Right lobe of liver (tissue), 6 donors: Measurements from ENCODE around the gene RER1. TPM values are rescaled to one million over a fixed set of nuclear protein-coding genes. Genes with fewer than 3 reads are reported as not detected.

Experiments
- ATAC-seq, 4 donors: fragments of 200-7000 bp; cut with Tn5 transposase; one replicate each; pipeline ENCODE4 v1.9.1; 2020; ENCODE audit warnings: mild to moderate bottlenecking in 4 of 4, moderate library complexity in 4 of 4
- DNase-seq, 3 donors: peaks; one replicate each; pipeline ENCODE4 v3.0.0-alpha.2; 2020
- H3K27ac ChIP-seq, 3 donors: fragments of 200-600 bp; one replicate each; pipeline ENCODE4 v1.8.0; 2022
- H3K27me3 ChIP-seq, 2 donors: fragments of 200-600 bp; one replicate each; pipeline ENCODE4 v1.8.0; 2022
- H3K36me3 ChIP-seq, 4 donors: fragments of 200-600 bp; sonication (generic) in 1 of 4; one replicate each; pipeline versions ENCODE4 v1.5.1 to v1.8.0; 2017 to 2022; ENCODE audit warnings: control low read depth in 1 of 4
- H3K4me1 ChIP-seq, 4 donors: fragments of 200-600 bp; sonication (generic) in 1 of 4; one replicate each; pipeline versions ENCODE4 v1.5.1 to v1.8.0; 2017 to 2022; ENCODE audit warnings: control low read depth in 1 of 4
- H3K4me3 ChIP-seq, 3 donors: fragments of 200-600 bp; one replicate each; pipeline ENCODE4 v1.8.0; 2022
- H3K9me3 ChIP-seq, 4 donors: fragments of 200-600 bp; sonication (generic) in 1 of 4; one replicate each; pipeline versions ENCODE4 v1.5.1 to v1.8.0; 2017 to 2022; ENCODE audit warnings: control low read depth in 1 of 4
- POLR2A ChIP-seq: fragments of 450-650 bp; IDR thresholded peaks from one replicate; pipeline ENCODE4 v1.6.1; 2017; ENCODE audit warnings: antibody characterized with exemption, mild to moderate bottlenecking
- WGBS: methylation state at CpG from one replicate; pipeline ENCODE4 v1.1.6; 2018; ENCODE audit warnings: low coverage, low lambda C conversion rate; ENCODE audit not compliant: insufficient coverage; ENCODE audit errors: missing lambda C conversion rate; 5-methylcytosine and 5-hydroxymethylcytosine counted together
- intact Hi-C, 2 donors: fragments of 100-400 bp; cut with DNase I; formaldehyde crosslinking; loops; one replicate each; pipeline versions ENCODE4 v1.11.2 to v1.14.1; 2022
- total RNA-seq, 6 experiments: library from RNA; depleted of rRNA in 2 of 6; stranded (reverse); fragments of >200 nt in 2 of 6; fragmentation: NEBNext Ultra II Directional in 3 of 6; extraction: Animal tissue kit (Norgen Biotek cat#: 25700) in 3 of 6; gene quantifications; one replicate each; pipeline versions ENCODE4 v1.1.0 to v1.2.4, GENCODE V29; 2016 to 2023
- TF ChIP-seq, protein P1 (sequence below), 4 donors: fragments of 200-600 bp in 3 of 4; fragments of 450-650 bp in 1 of 4; IDR thresholded peaks; one replicate each; pipeline versions ENCODE4 v1.5.1 to v1.8.0; 2016 to 2022; ENCODE audit warnings: antibody characterized with exemption in 4 of 4, mild to moderate bottlenecking in 2 of 4
- donor health status: DM: no; HTN: yes; CAD: no.
- donor health status: DM: no; HTN: no; CAD: no.
- donor health status: DM: no; HTN: no; CAD: no.
- donor health status: DM: no; HTN: yes; CAD: no.
- donor health status: DM: no; HTN: yes; CAD: no.

Gene RER1
- total RNA-seq, 6 experiments from 2014 or later = 76.5 to 166 (median 122) TPM

GRCh38 chr1:2449636-2450454 lies 58.2 kb downstream of the RER1 start:
- Histone ChIP-seq H3K36me3 (no peaks in the 10 kb centered on the region), H3K4me1 (no peaks in the 10 kb centered on the region), H3K9me3 (no peaks in the 10 kb centered on the region), H3K4me3 (no peak overlapping the region), H3K27me3 (no peaks in the 10 kb centered on the region), H3K27ac (no peak overlapping the region)
- 80% methylated on average over 1 of the region's 23 CpGs for WGBS
- no peak for TF ChIP-seq POLR2A
- TF ChIP-seq, protein P1, sequence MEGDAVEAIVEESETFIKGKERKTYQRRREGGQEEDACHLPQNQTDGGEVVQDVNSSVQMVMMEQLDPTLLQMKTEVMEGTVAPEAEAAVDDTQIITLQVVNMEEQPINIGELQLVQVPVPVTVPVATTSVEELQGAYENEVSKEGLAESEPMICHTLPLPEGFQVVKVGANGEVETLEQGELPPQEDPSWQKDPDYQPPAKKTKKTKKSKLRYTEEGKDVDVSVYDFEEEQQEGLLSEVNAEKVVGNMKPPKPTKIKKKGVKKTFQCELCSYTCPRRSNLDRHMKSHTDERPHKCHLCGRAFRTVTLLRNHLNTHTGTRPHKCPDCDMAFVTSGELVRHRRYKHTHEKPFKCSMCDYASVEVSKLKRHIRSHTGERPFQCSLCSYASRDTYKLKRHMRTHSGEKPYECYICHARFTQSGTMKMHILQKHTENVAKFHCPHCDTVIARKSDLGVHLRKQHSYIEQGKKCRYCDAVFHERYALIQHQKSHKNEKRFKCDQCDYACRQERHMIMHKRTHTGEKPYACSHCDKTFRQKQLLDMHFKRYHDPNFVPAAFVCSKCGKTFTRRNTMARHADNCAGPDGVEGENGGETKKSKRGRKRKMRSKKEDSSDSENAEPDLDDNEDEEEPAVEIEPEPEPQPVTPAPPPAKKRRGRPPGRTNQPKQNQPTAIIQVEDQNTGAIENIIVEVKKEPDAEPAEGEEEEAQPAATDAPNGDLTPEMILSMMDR (IDR thresholded peaks at IDR 0.05) = no peak
- DNase-seq = no peak
- ATAC-seq = no peak
- intact Hi-C loops = no loop called here

- Histone ChIP-seq H3K4me1 (no peaks in the 10 kb centered on the region), H3K4me3 (no peak overlapping the region), H3K27ac (no peak overlapping the region), H3K9me3 (no peaks in the 10 kb centered on the region), H3K27me3 (no peaks in the 10 kb centered on the region), H3K36me3 (no peaks in the 10 kb centered on the region)
- TF ChIP-seq, protein P1 (IDR thresholded peaks at IDR 0.05) = no peak
- no peak for TF ChIP-seq POLR2A
- DNase-seq (no peak), ATAC-seq (no peak)
- intact Hi-C loops = no loop called here
- 32% methylated on average over 10 of the region's 18 CpGs for WGBS
Observed at GRCh38 chr1:2451741-2452140, 60.1 kb downstream of the RER1 start.

- no peak for ATAC-seq
- intact Hi-C loops = no loop called here
- no peaks in the 10 kb centered on the region for H3K36me3 ChIP-seq
Observed at GRCh38 chr1:2452201-2452931, 60.7 kb downstream of the RER1 start.

GRCh38 chr1:2452932-2453315 lies 61.3 kb downstream of the RER1 start:
- Histone ChIP-seq H3K27me3 (no peaks in the 10 kb centered on the region), H3K36me3 (no peaks in the 10 kb centered on the region), H3K4me3 (no peak overlapping the region), H3K4me1 (no peaks in the 10 kb centered on the region), H3K9me3 (no peaks in the 10 kb centered on the region), H3K27ac (no peak overlapping the region)
- TF ChIP-seq POLR2A = no peak
- TF ChIP-seq, protein P1 (IDR thresholded peaks at IDR 0.05) = no peak
- no peak for ATAC-seq
- no peak for DNase-seq
- intact Hi-C loops = no loop called here
- WGBS = 62% methylated on average over 8 of the region's 19 CpGs

More at GRCh38 chr1:2452201-2452931, 60.7 kb downstream of the RER1 start:
- DNase-seq = no peak
- no peaks in the 10 kb centered on the region for H3K9me3 ChIP-seq
- TF ChIP-seq, protein P1 (IDR thresholded peaks at IDR 0.05) = no peak
- no peak for TF ChIP-seq POLR2A
- H3K27ac ChIP-seq = no peak overlapping the region
- no peaks in the 10 kb centered on the region for H3K4me1 ChIP-seq
- no peak overlapping the region for H3K4me3 ChIP-seq
- 39% methylated on average over 5 of the region's 21 CpGs for WGBS
- H3K27me3 ChIP-seq = no peaks in the 10 kb centered on the region
